ENCODE measurements around the gene INTS11.

The INTS11 gene

DNA sequence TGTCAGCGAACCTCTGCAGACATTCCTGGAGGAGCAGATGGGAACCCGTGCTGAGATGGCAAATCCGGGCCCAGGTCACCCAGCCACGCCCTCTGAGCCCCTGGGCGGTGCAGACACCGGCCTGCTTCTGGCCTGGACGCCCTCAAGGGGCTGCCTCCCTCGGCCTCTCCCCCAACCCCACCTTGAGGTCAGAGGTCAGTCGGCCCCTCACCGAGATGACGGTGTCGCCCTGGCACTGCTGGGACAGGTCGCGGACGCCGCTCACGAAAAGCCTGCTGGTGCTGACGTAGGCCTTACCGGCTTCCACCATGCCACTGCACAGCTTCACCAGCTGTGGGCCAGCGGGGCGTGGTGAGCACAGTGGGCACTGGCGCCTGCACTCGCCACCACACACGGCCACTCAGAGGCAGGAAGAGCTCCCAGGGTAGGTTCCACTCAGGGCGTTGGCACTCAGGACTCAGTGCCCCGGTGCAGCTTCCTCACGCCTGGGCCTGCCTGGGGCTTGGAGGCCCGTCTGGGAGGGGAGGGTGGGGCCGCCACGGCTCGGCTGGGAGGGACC, 21.4 kb downstream of the INTS11 start:
- no peaks in the 10 kb centered on the region for H3K9me3 ChIP-seq (ENCODE audit: control insufficient read depth, insufficient read depth, low read length)
- peaks cover 27% of the 10 kb centered on the region for H3K4me1 ChIP-seq (ENCODE audit: control insufficient read depth, low read length)

DNA sequence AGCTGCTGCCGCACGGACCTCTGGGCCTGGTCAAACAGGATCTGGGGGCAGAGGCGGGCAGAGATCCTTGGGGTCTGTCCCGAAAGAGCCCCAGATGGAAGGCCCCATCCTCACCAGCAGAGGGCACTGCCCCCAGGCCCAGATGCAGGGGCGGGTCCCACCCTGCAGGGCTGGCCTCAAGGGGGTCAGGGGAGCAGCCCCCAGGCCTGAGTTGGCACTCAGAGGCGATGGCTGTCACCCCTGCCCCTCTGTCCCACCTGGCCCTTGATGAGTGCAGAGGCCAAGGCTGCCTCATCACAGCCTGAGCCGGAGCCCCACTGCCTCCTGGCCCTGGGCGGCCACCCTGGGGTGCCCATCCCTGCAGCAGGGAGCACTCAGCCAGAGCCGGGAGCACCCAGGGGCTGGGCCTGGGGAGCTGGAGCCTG, 22.4 kb downstream of the INTS11 start:
- no peak overlapping the region for H3K4me3 ChIP-seq (ENCODE audit: low read length)
- H3K27me3 ChIP-seq (ENCODE audit: control insufficient read depth, low read length): no peaks in the 10 kb centered on the region
- no peak for TF ChIP-seq EZH2phosphoT487 (IDR thresholded peaks at IDR 0.05; ENCODE audit: borderline replicate concordance, low read length)
- TF ChIP-seq, protein P1, sequence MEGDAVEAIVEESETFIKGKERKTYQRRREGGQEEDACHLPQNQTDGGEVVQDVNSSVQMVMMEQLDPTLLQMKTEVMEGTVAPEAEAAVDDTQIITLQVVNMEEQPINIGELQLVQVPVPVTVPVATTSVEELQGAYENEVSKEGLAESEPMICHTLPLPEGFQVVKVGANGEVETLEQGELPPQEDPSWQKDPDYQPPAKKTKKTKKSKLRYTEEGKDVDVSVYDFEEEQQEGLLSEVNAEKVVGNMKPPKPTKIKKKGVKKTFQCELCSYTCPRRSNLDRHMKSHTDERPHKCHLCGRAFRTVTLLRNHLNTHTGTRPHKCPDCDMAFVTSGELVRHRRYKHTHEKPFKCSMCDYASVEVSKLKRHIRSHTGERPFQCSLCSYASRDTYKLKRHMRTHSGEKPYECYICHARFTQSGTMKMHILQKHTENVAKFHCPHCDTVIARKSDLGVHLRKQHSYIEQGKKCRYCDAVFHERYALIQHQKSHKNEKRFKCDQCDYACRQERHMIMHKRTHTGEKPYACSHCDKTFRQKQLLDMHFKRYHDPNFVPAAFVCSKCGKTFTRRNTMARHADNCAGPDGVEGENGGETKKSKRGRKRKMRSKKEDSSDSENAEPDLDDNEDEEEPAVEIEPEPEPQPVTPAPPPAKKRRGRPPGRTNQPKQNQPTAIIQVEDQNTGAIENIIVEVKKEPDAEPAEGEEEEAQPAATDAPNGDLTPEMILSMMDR (IDR thresholded peaks at IDR 0.05; ENCODE audit: low read depth, low read length, poor library complexity, severe bottlenecking): peak; percentile 81
- no peak overlapping the region for H3K27ac ChIP-seq (ENCODE audit: low read depth, low read length)
- no peak overlapping the region for H3K4me2 ChIP-seq (ENCODE audit: low read length)
- no peaks in the 10 kb centered on the region for H3K9me3 ChIP-seq (ENCODE audit: control insufficient read depth, insufficient read depth, low read length)
- H3K79me2 ChIP-seq (ENCODE audit: control insufficient read depth, low read length): peaks cover 16% of the 10 kb centered on the region
- H4K20me1 ChIP-seq (ENCODE audit: control insufficient read depth, insufficient read depth, low read depth, low read length): no peaks in the 10 kb centered on the region
- H3K4me1 ChIP-seq (ENCODE audit: control insufficient read depth, low read length): peaks cover 24% of the 10 kb centered on the region
- no peaks in the 10 kb centered on the region for H3K9me2 ChIP-seq (replicated peaks; ENCODE audit: control insufficient read depth, low read length)
- H3F3A ChIP-seq (ENCODE audit: control insufficient read depth, insufficient read depth): no peaks in the 10 kb centered on the region
- H3K36me3 ChIP-seq (ENCODE audit: control insufficient read depth, low read length): no peaks in the 10 kb centered on the region

More for the DNA sequence above, 21.4 kb downstream of the INTS11 start:
- H3K79me2 ChIP-seq (ENCODE audit: control insufficient read depth, low read length): peaks cover 20% of the 10 kb centered on the region
- TF ChIP-seq EZH2phosphoT487 (IDR thresholded peaks at IDR 0.05; ENCODE audit: borderline replicate concordance, low read length): no peak
- TF ChIP-seq, protein P1 (IDR thresholded peaks at IDR 0.05; ENCODE audit: low read depth, low read length, poor library complexity, severe bottlenecking): no peak
- H3K4me3 ChIP-seq (ENCODE audit: low read length): no peak overlapping the region
- H3K27ac ChIP-seq (ENCODE audit: low read depth, low read length): no peak overlapping the region
- no peaks in the 10 kb centered on the region for H3F3A ChIP-seq (ENCODE audit: control insufficient read depth, insufficient read depth)
- H3K27me3 ChIP-seq (ENCODE audit: control insufficient read depth, low read length): no peaks in the 10 kb centered on the region
- no peaks in the 10 kb centered on the region for H3K36me3 ChIP-seq (ENCODE audit: control insufficient read depth, low read length)
- no peak overlapping the region for H3K4me2 ChIP-seq (ENCODE audit: low read length)
- H4K20me1 ChIP-seq (ENCODE audit: control insufficient read depth, insufficient read depth, low read depth, low read length): no peaks in the 10 kb centered on the region
- no peaks in the 10 kb centered on the region for H3K9me2 ChIP-seq (replicated peaks; ENCODE audit: control insufficient read depth, low read length)

DNA sequence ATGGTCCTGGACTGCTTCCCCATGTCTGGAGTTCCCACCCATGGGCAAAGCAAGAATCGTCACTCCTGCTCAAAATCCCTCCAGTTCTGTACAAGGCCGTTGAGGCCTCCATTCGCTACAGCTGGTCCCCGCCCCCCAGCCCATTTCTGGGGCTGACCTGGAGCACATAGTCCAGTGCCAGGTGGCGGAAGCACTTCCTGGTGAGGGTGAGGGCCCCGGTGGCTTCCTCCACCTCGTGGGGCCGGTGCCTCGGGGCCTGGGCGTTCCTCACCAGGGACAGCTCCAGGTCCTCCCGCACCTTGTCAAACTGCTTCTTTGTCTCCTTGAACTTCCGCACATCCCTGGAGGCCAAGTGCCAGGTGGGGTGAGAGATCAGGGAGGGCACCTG, 24.1 kb downstream of the INTS11 start:
- no peaks in the 10 kb centered on the region for H4K20me1 ChIP-seq (ENCODE audit: control insufficient read depth, insufficient read depth, low read depth, low read length)
- H3K9me2 ChIP-seq (replicated peaks; ENCODE audit: control insufficient read depth, low read length): no peaks in the 10 kb centered on the region
- TF ChIP-seq EZH2phosphoT487 (IDR thresholded peaks at IDR 0.05; ENCODE audit: borderline replicate concordance, low read length): no peak
- TF ChIP-seq, protein P1 (IDR thresholded peaks at IDR 0.05; ENCODE audit: low read depth, low read length, poor library complexity, severe bottlenecking): no peak
- no peak overlapping the region for H3K4me3 ChIP-seq (ENCODE audit: low read length)
- no peak overlapping the region for H3K27ac ChIP-seq (ENCODE audit: low read depth, low read length)
- H3K79me2 ChIP-seq (ENCODE audit: control insufficient read depth, low read length): peaks cover 4% of the 10 kb centered on the region; the same call in 1 of the 2 replicates
- no peaks in the 10 kb centered on the region for H3K9me3 ChIP-seq (ENCODE audit: control insufficient read depth, insufficient read depth, low read length)
- no peaks in the 10 kb centered on the region for H3K36me3 ChIP-seq (ENCODE audit: control insufficient read depth, low read length)
- H3K4me1 ChIP-seq (ENCODE audit: control insufficient read depth, low read length): peaks cover 7% of the 10 kb centered on the region
- H3K4me2 ChIP-seq (ENCODE audit: low read length): no peak overlapping the region
- H3F3A ChIP-seq (ENCODE audit: control insufficient read depth, insufficient read depth): no peaks in the 10 kb centered on the region
- no peaks in the 10 kb centered on the region for H3K27me3 ChIP-seq (ENCODE audit: control insufficient read depth, low read length)
